Fibroblast of skin of right quadriceps (primary cell): Measurements from ENCODE around the gene ZNF764.
A peak's percentile ranks its signal among the peaks of the same experiment; 100 is the strongest.

Experiments used
- DNase-seq: peaks from one replicate; pipeline ENCODE4 v3.0.0-alpha.2; 2013

Gene ZNF764

DNA sequence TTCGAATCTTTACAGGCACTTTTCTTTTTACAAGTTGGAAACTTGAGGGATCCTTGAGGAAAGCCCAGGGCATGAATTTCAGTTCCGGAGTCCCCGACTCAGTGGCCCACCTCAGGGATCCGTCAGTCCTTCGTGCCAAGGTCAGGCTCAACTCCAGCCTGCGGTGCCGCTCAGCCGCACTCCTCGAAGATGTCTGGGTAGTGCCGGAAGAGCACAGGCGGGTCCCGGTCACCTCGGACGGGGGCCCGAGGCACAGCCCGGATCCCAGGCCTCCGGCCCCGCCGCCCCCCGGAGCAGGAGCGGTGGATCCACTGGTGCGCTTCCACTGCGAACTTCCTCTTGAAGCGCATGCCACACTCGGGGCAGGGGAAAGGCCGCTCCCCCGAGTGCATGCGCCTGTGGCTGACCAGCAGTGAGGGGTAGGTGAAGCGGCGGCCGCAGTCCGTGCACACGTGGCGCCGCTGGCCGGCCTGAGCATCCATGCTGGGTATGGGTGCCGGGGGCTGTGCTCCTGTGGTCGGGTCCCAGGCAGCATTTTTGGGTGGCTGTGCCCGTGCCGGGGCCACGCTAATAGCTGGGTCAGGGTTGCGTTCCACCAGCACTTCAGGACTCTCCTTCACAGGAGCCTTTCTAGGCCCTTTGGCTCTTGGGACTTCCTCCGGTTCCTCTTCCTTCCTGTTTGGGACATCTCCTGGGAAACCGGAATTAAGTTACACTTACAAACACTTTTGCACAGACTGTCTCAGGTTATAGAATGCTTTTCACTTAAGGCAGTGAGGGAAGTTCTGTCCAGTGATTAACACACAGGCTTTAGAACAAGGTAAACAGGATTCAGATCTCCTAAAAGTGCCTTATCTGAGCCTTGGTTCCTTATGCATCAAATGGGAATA is 11.8 kb upstream of the ZNF764 start:
- DNase-seq, result no peak

DNA sequence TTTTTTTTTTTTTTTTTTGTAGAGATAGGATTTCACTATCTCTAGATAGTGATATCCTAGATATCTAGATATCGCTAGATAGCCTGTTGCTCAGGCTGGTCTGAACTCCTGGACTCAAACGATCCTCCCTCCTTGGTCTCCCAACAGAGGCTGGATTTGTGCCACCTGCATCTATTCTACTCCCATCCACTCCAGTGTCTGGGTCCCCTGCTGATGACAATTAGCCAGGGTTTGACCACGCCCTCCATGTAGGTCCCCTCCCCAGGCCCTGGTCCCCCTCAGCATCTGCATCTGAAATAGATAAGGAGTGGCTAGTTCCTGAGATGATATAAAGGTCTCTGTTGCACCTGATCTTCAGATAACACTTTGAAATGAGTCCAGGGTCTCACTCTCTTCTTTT is 11.1 kb upstream of the ZNF764 start:
- DNase-seq, result no peak

DNA sequence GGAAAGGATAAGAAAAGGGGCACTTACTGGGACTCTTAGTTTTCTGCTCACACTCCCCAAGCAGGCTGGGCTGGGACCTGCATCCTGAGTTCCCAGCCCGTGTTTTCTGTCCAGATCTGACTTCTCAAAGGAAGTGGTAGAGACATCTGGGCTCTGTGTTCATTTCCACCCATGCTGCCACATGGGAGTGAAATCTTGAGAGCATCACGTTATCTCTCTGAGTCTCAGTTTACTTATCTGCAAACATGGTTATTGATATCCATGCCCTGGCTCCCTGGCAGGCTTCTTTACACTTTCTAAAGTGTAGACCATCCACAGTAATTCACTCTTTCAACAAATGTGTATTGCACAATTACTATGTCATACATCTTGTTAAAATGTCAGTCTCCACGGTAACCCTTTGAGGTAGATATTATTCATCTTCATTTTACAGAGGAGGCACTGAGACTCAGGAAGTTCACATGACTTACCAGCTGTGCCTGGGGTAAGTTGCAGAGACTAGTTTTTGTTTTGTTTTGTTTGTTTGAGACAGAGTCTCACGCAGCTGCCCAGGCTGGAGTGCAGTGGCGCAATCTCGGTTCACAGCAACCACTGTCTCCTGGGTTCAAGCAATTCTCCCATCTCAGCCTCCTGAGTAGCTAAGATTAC is 9.9 kb upstream of the ZNF764 start:
- DNase-seq, result peak; percentile 67

DNA sequence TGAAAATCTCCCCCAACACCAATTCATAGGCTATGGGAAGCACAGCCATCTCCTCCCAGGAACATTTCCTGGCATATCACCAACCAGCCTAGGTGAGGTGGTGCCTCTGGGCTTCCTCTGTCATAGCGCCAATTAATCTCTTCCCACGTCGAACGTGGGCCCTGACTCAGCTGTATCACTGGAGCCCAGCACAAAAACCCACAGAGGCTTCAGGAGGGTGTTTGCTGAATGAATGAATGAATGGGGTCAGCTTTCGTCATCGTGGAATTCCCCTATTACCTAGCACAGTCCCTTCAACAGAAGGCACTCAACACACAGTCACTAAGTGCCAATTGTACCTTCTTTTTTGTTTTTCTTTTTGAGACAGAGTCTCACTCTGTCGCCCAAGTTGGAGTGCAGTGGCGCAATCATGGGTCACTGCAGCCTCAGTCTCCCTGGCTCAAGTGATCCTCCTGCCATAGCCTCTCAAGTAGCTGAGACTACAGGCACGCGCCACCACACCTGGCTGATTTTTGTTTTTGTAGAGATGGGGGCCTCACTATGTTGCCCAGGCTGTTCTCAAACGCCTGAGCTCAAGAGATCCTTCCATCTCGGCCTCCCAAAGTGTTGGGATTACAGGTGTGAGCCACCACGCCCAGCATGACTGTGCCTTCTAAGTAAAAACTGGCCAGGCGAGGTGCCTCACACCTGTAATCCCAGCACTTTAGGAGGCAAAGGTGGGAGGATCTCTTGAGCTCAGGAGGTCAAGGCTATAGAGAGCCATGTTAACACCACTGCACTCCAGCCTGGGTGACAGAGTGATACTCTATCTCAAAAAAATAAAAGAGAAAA is 9.2 kb upstream of the ZNF764 start:
- no peak for DNase-seq

DNA sequence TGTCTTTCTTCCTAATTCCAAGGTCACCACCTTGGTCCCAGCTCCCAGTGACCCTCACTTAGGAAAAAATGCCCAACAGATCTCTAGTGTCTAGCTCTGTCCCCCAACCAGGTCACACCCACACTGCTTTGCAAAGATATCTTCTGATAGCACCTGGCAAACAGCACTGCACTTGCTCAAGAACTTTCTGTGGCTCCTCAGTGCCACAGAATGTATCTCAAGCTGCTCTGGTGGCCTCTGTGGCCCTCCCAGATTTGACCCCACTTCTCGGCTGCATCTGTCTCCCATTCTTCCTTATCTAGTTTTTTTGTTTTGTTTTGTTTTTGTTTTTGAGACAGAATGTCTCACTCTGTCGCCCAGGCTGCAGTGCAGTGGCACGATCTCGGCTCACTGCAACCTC is 8.4 kb upstream of the ZNF764 start:
- no peak for DNase-seq

DNA sequence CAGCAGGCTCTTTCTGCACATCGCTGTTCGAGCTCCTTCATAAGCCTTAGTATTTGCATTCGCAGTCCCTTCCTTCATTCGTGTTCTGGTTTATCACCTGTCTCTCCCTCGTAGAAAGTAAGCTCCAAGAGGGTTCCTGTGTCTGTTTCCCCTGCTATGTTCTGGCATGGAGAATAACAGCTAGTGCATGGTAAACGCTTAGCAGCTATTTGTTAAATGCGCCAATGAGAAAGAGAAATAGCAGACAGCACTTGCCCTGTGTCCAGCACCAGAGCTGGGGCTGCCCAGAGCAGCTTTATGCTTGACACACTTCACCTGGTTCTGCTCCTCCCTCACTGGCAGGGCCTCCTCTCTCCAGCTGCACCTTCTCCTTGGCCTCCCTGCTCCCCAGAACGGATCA is 7.8 kb upstream of the ZNF764 start:
- DNase-seq, result no peak

DNA sequence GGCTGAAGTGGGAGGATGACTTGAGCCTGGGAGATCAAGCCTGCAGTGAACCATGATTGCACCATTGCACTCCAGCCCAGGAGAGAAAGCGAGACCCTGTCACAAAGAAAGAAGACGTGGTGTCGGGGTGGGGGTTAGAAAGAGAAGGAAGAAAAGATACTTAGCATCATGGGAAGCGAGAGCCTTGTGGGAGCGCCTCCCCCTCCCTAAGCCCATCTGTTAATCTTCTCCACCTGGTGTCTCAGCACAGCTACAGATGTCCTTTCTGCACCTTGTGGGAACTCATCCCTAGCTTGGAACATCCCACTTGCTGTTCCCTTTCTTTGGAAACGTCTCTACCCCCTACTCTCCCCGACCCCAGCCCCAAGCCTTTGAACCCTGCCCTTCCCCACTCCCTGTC is 7.4 kb upstream of the ZNF764 start:
- no peak for DNase-seq

DNA sequence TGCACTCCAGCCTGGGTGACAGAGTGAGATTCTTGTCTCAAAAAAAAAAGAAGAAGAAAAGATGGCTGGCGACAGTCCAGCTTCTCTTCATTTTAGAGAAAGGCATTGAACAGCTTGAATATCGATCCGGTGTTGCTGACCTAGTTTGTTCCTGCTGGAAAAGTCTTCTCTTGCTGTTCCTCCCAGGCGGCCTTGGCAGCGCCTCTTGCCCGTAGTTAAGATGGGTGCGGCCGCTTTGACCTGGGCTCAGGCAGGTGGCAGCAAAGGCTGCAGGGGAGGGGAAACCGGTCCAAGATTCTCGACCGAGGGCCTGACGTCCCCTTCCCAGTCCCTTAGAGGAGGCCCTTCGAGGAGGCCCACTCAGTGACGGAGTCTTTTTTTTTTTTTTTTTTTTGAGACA is 3.8 kb upstream of the ZNF764 start:
- DNase-seq, result no peak

DNA sequence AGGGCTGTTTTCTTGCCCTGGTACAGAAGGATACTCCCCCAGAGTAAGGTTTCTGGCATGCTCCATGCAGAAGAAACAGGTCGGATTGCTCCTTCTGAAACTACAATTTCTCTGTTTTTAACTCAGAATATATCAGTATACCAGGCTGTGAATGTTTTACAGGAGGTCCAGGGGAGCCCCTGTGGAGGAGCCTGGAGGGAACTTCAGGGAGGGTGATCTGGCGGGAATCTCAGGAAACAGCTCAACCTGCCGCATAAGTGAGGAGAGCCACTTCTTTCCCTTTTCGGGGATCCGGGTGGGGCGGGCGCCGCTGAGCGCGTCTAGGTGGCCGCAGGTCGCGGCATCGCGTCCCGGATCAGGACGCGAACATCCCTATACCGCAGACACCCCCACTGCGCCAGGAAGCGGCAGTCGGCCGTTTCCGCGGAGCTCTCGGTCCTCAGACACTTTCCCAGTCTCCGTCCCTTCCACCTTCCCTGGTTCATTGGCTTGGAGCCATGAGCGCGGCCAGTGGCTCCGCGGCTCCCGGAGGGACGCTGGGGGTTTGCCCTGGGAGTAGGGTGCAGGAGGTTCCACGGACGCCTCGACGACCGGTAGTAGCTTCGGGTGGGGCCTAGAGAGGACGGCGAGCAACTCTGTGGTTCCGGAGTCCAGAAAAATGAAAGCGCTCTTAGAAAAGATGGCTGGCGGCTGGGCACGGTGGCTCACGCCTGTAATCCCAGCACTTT is 3.1 kb upstream of the ZNF764 start:
- no peak for DNase-seq

DNA sequence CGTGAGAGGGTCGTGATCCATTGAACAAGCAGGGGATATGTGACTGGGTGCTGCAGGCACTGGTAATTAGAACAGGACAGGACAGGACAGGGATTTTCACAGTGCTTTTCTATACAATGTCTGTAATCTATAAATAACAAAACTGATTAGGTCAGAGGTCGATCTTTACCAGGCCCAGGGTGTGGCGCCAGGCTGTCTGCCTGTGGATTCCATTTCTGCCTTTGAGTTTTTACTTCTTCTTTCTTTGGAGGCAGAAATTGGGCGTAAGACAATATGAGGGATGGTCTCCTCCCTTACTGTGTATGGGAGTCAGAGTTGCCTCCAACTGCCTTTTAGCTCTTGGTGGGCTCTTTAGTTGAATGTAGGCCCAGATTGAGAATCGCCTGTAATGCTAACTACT is 1.5 kb upstream of the ZNF764 start:
- DNase-seq, result no peak

DNA sequence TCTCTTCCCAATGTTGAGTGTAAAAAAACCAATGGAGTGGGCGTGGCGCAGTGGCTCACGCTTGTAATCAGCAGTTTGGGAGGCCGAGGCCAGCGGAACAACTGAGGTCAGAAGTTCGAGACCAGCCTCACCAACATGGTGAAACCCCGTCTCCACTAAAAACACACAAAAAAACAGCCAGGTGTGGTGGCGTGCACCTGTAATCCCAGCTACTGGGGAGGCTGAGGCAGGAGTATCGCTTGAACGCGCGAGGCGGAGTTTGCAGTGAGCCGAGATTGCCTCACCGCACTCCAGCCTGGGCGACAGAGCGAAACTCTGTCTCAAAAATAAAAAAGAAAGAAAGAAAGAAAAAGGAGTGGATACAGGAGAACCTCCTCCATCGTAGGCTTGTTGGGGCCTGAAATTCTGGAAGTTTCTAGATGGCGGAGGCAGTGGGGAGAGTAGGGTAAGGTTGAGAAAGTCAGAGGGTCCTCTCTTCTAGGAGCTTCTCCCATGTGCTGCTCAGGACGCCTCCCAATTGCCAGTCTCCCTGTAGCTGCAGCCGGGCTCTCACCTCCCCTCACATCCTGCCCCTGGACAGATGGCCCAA is 709 bp upstream of the ZNF764 start:
- no peak for DNase-seq

DNA sequence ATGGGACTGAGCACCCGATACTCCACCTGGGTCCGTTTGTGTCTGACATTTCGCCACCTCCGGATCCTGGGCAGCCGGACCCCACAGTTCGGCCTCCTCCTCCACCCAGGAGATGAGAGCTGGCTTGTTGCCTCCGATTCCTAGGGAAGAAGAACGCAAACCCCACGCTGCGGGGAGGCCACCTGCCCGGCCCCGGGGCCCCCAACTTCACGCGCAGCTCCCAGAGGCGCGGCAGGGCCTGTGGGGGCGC is 542 bp downstream of the ZNF764 start:
- no peak for DNase-seq

DNA sequence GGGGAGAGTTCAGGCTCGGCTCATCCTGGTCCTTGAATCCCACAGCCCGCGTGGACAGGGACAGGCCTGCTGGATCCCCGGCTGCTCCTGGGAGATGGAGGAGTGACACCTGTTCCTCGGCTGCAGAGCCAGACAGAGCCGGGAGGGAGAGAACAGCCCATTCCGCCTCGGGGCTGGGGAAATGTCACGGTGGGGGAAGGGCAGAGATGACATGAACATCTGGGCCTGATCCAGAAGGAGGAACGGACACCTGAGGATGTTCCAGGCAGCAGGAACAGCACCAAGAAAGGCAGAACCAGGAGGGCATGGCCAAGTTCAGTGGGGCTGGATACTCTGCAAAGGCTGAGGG is 2.1 kb downstream of the ZNF764 start:
- DNase-seq, result no peak

DNA sequence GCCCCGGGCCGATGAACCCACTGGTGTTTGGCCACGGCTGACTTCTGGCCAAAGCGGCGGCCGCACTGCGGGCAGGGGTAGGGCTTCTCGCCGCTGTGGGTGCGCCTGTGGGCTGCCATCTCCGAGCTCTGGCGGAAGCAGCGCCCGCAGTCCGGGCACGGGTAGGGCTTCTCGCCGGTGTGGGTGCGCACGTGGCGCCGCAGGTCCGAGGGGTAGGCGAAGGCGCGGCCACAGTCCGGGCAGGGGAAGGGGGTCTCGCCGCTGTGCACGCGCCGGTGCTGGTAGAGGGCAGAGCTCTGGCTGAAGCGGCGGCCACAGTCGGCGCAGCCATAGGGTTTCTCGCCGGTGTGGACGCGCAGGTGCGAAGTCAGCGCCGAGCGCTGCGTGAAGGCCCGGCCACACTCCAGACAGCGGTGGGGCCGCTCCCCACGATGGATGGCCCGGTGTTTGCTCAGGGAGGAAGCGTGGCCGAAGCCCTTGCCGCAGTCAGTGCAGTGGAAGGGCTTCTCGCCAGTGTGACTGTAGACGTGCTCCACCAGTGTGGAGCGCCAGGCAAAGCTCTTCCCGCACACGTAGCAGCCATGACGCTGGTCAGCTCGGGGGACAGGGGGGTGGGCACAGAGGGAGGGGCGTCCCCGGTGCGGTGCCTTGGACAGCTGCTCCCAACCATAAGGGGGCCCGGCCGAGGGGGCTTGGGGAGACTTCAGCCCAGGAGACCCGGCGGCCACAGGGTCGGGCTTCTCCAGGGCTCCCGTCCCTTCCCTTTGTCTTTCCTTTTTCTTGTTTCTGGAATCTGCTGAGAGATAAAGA is 2.7 kb downstream of the ZNF764 start:
- DNase-seq, result no peak

DNA sequence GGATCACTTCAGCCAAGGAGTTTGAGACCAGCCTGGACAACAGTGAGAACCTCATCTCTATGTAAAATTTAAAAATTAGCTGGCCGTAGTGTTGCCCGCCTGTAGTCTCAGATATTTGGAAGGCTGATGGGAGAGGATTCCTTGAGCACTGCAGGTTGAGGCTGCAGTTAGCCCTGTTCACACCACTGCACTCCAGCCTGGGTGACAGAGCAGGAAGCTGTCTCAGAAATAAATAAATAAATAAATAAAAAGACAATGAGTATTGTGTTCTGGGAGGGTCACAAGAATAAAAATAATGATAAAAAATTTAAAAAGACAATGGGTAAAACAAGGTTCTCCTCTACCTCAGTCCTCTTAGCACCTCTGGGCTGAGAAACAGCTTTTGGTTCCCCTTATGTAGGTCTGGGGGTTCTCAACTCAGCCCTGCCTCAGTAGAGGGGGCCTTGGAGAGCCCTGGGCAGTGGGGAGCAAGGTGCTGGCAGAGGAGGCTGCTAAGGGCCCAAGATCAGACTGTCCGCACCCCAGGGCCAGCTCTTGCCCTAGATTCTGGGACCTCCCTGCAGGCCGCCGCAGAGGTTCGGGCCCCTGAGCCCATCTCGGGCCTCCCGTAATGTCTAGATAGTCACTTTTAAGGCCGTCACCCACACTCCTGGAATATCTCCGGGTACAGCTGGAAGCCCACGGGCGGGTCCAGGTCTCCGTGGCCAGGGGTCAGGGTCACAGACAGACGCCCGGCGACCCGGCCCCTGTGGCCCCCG is 3.4 kb downstream of the ZNF764 start:
- no peak for DNase-seq

DNA sequence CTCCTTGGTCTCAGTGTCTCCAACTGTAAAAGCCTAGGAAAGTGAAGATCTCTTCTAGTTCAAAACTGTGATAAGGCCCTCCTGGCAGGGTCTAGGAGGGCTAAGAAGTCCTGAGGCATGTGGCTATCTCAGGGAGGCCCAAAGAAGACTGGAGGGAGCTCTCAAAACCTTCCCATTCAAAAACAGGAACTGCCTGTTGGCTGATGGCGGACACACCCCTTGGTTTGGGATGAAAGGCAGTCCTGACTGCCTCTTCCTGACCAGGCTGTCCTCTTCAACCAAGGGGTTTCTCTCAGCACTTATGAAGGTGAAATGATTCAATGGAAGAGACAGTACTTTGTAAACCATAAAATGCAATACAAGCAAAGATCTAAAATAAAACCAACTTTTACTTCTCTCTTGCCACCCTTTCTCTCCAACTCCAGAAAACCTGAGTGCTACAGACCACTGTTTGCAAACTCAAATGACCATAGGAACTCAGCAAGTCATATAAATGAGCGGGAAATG is 4.7 kb downstream of the ZNF764 start:
- no peak for DNase-seq

DNA sequence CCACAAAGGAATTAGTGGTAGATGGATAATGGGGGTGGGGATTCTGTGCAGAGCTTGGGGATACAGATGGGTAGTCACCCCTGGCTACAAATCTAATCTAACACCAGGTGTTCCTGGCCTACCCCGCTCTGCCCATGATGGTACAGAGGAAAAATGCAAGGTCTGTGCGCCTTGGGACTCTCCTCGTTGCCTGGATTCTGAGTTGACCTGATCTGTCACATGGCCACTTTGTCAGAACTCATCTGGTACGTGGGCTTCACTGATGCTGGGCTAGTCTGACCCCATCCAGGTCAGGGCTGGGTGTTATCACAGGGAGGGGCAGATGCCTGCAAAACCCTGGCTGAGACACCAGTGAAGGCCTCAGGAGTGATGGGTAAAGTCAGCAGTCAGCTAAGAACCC is 5.2 kb downstream of the ZNF764 start:
- no peak for DNase-seq

DNA sequence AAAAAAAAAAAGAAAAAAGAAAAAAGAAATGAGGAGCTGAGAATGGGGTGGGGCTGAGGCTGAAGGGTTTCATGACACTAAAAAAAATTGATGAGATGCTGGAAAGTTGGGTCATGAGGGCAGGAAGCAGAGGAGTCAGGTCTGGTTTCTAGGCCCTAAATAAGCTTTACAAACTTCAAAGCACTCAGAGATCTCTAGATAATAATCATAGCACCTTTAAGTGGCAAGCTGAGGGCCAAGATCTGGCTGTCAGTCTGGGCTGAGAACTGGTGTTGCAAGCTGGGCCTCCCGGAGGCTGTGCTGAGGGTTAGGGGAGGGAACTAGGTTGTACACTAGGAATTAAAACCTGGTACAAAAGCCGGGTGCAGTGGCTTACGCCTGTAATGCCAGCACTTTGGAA is 6.4 kb downstream of the ZNF764 start:
- no peak for DNase-seq

DNA sequence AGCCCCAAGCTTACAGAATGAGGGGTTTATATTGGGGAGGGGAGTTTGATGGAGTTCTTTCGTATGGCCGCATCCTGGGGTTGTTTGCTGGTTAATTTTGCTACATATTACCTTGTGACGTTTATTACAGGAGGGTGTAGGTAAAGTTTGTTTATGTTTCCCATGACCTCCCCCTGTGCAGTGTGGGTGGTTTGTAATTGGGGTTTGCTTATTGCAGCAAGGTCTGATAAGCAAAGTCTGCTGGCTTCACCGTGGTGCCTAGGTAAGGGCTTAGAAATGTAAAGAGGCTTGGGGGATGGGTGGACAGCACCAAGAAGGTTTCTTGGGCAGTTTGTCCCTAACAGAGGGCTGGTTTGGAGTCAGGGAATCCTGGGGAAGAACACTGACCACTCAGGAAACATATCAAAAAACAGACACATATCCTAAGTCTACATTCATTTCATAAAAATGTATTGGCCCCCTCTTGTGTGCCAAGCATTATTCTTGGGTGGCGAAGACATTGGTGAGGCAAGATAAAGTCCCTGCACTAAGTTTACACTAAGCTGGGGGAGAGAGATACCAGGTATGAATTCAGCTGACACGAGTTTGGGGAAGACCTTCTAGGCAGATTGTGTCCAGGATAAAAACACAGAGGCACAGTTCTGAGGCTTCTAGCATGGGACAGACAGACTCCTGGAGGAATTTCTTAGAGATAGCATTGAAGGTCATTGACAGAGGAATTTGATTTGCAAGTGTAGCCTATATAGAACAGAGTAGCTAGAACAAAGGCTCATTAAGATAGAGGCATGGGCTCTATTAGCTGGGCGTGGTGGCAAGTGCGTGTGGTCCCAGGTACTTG is 9.5 kb downstream of the ZNF764 start:
- no peak for DNase-seq

DNA sequence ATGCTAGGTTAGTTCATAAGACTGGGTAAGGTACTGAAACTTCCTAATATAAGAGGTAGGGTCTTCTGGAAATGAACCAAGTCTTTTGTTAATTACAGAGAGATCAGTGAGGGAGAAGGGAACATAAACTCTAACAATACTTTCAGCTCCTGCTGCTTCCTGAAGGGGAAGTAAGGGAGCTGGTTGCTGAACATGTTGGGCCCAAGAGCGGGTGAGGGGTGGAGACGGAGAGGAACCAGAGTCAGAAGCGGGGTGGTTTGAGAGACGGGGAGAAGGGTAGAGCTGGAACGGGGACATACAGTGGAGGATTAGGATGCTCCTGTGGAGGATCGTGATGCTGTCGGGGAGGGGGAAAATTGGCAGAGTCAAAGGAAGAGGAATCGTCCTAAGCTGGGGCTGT is 12.1 kb downstream of the ZNF764 start:
- DNase-seq, result no peak
